HCT116 (cell line): ENCODE results near the gene CFDP1.

Experiments used
- EZH2 ChIP-seq: fragments of 200-600 bp; sonication (generic); IDR thresholded peaks from 2 replicates; pipeline ENCODE4 v1.6.1; 2017; ENCODE audit warnings: antibody characterized with exemption, mixed run types
- RAD21 ChIP-seq: IDR thresholded peaks from 2 replicates; pipeline ENCODE4 v1.6.1; 2012; ENCODE audit warnings: low read depth, mild to moderate bottlenecking

GRCh38 chr16:75372236-75372856 is 61.0 kb downstream of the CFDP1 start:
- TF ChIP-seq RAD21 (no peak), EZH2 (no peak)
